Measurements from ENCODE around the gene BEST4. TPM values are rescaled to one million over a fixed set of nuclear protein-coding genes. Genes with fewer than 3 reads are reported as not detected.

The BEST4 gene
- not detected in 2 replicates for total RNA-seq

DNA sequence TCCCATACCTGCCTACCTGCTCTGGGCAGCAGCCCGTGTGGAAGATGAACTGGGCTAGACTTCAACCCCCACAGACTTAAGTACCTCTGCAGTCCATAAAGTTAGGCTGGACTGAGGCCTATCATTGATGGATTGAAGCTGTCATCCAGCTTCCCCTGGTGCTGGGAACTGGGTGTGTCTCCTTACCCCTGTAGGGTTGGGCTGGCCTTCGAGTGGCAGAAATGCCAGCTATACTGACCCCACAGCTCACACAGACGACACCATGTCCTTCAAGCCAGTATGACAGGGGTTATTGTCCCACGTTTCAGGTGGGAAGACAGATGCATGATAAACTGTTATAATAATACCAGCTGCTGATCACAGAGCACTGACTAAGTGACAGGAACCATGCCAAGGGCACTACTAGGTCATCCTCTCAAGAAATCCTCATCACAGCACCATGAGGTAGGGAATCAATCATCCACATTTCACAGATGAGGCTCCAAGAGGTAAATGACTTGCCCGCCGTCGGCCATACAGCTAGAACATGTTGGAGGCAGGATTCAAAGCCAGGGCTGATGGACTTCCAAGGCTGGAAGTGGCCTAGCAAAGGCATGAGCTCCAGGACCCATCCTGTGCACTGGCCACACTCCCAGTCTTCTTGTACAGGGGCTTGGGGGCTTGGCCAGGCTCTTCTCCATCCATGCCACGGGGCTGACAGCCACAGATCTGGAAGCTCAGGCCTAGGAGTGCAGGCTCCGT lies at the start of gene BEST4:
Gene BEST4 (minus strand): TSS at position 51 of the 741 bp plus-strand sequence. CDS start 465 bp downstream, outside the sequence.
- no peak for DNase-seq (ENCODE audit: low read depth)
- TF ChIP-seq, protein P1, sequence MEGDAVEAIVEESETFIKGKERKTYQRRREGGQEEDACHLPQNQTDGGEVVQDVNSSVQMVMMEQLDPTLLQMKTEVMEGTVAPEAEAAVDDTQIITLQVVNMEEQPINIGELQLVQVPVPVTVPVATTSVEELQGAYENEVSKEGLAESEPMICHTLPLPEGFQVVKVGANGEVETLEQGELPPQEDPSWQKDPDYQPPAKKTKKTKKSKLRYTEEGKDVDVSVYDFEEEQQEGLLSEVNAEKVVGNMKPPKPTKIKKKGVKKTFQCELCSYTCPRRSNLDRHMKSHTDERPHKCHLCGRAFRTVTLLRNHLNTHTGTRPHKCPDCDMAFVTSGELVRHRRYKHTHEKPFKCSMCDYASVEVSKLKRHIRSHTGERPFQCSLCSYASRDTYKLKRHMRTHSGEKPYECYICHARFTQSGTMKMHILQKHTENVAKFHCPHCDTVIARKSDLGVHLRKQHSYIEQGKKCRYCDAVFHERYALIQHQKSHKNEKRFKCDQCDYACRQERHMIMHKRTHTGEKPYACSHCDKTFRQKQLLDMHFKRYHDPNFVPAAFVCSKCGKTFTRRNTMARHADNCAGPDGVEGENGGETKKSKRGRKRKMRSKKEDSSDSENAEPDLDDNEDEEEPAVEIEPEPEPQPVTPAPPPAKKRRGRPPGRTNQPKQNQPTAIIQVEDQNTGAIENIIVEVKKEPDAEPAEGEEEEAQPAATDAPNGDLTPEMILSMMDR (IDR thresholded peaks at IDR 0.05; ENCODE audit: insufficient read depth, low read depth, low read length) = no peak
- no peak within 1 kb of the TSS for H3K4me3 ChIP-seq (ENCODE audit: low read depth, low read length)

DNA sequence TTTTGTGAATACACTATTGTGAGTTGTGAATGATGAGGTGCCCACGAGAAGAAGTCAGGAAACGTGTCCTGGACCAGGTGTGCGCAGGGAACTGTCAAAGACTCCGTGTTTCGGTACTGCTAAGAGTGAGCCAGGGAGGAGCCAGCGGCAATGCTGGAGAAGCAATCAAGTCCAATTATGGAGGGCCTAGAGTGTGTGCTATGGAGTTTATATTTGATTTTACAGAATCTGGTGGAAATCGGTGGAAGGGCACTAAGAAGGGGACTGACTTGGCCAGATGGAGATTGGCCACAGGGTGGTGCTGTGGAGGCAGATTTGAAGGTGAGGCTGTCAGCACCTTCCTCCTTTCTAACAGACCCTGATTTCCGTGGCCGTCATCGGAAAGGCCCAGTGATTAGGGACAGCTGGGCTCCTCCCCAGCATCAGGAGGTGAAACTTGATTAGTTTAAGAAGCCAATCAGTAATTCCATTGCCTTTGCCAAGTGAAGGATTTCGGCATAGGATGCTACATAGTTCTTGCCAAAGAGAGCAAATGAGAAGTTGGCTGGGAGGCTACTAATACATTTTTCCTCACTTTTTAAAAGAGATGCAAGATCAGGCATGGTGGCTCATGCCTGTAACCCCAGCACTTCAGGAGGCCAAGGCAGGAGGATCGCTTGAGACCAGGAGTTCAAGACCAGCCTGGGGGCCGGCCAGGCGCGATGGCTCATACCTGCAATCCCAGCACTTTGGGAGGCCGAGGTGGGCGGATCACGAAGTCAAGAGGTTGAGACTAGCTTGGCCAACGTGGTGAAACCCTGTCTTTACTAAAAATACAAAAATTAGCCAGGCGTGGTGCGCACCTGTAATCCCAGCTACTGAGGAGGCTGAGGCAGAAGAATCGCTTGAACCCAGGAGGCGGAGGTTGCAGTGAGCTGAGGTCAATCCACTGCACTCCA lies 48.0 kb upstream of the BEST4 start:
- no peak overlapping the region for H3K4me3 ChIP-seq (ENCODE audit: low read depth, low read length)
- TF ChIP-seq, protein P1 (IDR thresholded peaks at IDR 0.05; ENCODE audit: insufficient read depth, low read depth, low read length) = peak; percentile 90
- peak; percentile 86 for DNase-seq (ENCODE audit: low read depth)

DNA sequence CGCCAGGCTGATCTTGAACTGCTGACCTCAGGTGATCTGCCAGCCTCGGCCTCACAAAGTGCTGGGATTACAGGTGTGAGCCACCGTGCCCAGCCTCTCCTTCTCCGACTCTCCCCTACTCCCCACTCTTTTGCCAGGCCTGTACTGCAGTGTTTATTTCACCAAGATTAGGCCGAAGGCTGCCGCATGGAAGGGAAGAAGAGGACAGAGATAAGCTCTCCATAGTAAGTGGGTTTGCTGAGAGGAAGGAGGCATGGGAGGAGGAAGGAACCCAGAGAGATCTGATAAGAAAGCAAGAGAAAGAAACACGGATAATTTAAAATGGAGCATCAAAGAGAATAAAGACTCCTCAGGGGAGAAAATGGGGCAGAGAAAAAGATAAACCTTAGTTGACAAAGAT lies 46.4 kb upstream of the BEST4 start:
- no peak overlapping the region for H3K4me3 ChIP-seq (ENCODE audit: low read depth, low read length)
- TF ChIP-seq, protein P1 (IDR thresholded peaks at IDR 0.05; ENCODE audit: insufficient read depth, low read depth, low read length) = no peak
- DNase-seq (ENCODE audit: low read depth) = no peak

DNA sequence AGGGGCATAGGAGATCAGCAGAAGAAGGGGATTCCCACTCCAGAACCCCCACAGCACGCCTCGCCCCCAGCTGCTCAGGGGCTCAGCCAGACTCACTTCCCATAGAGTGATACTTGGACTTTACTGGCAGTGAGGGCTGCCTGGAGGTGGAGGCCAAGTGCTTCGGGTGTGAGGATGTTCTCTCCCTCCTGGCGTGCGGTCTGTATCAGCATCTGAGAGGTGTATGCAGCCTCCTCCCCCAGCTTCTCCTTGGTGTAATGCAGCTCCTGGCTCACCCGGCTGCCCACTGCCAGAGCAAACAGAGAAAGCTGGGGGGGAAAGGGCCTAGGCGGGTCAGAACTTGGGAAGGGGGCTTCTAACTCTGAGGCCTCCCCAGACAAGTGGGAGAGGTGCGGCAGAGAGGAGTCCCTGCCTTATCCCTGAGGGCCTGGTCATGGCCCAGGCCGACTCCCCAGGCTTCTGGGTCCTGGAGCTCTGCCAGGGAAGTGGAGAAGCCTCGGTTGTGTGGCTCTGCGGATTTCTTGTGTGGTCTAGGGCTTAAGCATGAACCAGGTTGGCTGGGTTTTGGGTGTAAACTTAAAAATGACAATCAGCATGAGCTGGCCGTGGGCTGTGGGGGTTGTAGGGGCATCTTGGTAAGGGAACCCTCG lies 44.2 kb upstream of the BEST4 start:
- DNase-seq (ENCODE audit: low read depth) = no peak
- H3K4me3 ChIP-seq (ENCODE audit: low read depth, low read length) = no peak overlapping the region
- TF ChIP-seq, protein P1 (IDR thresholded peaks at IDR 0.05; ENCODE audit: insufficient read depth, low read depth, low read length) = no peak

DNA sequence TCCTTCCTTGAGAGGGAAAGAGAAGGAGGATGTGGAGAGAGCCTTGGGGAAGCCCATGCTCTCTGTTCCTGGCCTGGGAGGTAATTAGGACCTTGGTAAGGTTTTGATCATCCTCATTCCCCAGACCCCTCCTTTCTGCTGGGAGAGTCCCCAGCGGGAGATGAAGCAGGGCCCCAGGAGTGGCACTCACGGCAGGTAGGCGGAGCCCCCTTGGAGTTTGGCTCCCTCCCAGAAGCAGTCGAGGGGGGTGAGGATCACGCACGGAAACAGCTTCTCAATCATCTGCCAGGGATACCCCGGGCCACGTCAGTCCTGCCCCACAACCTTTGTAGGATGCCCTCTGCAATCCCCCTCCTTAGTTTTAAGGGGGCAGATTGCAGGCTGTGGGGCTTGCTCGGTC lies 43.5 kb upstream of the BEST4 start:
- no peak for DNase-seq (ENCODE audit: low read depth)
- H3K4me3 ChIP-seq (ENCODE audit: low read depth, low read length) = no peak overlapping the region
- TF ChIP-seq, protein P1 (IDR thresholded peaks at IDR 0.05; ENCODE audit: insufficient read depth, low read depth, low read length) = no peak

DNA sequence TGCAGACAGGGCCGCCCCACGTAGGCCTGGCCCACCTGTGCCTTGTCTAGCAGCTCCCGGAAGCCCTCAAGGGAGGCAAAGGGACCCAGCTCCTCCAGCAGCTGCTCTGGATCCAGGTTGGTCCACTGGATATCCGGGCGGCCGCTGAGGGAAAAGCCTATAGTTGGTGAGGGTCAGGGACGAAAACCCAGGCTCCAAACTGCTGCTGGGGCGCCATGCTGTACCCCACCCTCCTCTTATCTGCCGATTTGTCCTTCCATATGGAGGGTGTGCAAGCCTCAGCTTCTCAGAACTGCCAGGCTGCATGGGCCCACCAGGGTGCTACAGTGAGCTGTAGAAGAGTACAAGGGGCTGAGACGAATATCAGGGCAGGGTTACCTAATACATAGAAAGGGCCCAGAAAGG lies 42.9 kb upstream of the BEST4 start:
- TF ChIP-seq, protein P1 (IDR thresholded peaks at IDR 0.05; ENCODE audit: insufficient read depth, low read depth, low read length) = no peak
- no peak for DNase-seq (ENCODE audit: low read depth)
- no peak overlapping the region for H3K4me3 ChIP-seq (ENCODE audit: low read depth, low read length)

All from fibroblast of villous mesenchyme (primary cell).